ENCODE data around the gene FKBP15. TPM values are rescaled to one million over a fixed set of nuclear protein-coding genes. Genes with fewer than 3 reads are reported as not detected.

FKBP15 gene
- total and polyA plus RNA-seq, 4 donors, result 18.2 to 47.0 (median 44.1) TPM

DNA sequence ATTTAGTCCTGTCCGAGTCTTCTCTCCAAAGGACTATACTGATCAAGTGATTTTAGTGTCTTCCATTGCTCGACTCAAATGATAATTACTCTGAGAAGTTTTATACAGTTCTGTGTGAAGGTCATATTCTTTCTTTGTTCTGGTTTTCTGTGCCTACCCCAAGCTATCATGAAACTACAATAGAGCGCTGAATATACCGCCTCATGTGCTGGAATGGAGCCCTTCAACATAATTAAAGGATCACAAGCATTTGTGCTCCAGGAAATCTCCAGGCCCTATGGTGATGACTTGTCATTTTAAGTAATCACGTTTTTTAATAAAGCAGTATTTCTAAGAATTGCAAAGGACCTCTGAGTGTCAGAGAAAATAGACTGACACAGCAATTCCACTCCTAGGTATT lies 81.1 kb downstream of the FKBP15 start:
- H3K9ac ChIP-seq (ENCODE audit: insufficient read depth in 1 of 2, low read length in 2 of 2), result no peak overlapping the region
- no peak overlapping the region for H3K4me3 ChIP-seq
- no peak overlapping the region for H3K27ac ChIP-seq (ENCODE audit: low read depth in 1 of 2, low read length in 1 of 2)
- H3K36me3 ChIP-seq (ENCODE audit: control insufficient read depth in 4 of 4, insufficient read depth in 4 of 4, low read length in 4 of 4), result no peaks in the 10 kb centered on the region
- H3K4me1 ChIP-seq (ENCODE audit: control insufficient read depth in 5 of 5, insufficient read depth in 5 of 5, low read length in 5 of 5), result no peaks in the 10 kb centered on the region
- H3K27me3 ChIP-seq (ENCODE audit: control insufficient read depth in 3 of 3, insufficient read depth in 3 of 3, low read length in 2 of 3), result no peaks in the 10 kb centered on the region
- no peak for ATAC-seq (ENCODE audit: insufficient read depth, low FRiP score)
- TF ChIP-seq, protein P1, sequence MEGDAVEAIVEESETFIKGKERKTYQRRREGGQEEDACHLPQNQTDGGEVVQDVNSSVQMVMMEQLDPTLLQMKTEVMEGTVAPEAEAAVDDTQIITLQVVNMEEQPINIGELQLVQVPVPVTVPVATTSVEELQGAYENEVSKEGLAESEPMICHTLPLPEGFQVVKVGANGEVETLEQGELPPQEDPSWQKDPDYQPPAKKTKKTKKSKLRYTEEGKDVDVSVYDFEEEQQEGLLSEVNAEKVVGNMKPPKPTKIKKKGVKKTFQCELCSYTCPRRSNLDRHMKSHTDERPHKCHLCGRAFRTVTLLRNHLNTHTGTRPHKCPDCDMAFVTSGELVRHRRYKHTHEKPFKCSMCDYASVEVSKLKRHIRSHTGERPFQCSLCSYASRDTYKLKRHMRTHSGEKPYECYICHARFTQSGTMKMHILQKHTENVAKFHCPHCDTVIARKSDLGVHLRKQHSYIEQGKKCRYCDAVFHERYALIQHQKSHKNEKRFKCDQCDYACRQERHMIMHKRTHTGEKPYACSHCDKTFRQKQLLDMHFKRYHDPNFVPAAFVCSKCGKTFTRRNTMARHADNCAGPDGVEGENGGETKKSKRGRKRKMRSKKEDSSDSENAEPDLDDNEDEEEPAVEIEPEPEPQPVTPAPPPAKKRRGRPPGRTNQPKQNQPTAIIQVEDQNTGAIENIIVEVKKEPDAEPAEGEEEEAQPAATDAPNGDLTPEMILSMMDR (IDR thresholded peaks at IDR 0.05; ENCODE audit: control extremely low read depth, extremely low read depth), result no peak
- 68 to 78% methylated on average over 5 of the region's 5 CpGs for WGBS, 2 donors
- peaks cover 0 to 5% (median 1%) of the 10 kb centered on the region in 4 donors for H3K9me3 ChIP-seq (ENCODE audit: control insufficient read depth in 4 of 4, insufficient read depth in 3 of 4, low read length in 3 of 4)
- DNase-seq, result no peak

DNA sequence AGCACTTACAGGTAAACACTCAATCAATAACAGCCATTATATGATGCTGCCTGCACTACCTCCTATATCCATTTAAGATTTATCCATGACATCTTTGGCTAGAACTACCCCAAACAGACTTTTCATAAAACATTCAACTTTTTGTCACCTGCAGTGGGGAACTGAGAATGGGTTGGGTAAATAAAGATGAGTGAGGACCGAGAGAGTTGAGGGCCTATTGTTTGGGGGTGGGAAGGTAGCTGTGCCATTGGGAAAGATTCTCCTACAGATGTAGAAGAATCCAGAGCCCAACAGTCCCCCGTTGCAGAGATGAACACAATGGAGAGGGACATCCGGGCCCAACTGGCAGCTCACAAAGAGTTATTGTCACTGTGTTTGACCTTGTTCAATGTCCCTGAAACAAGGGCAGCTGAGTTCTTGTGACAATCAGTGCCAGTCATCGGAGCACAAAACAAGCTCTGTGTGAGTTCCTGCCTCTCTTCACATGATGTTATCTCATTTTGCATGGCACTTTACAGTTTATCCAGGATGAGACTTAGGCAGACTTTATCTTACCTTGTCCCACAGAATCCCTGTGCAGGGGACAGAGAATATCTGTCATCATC lies 81.8 kb downstream of the FKBP15 start:
- ATAC-seq (ENCODE audit: insufficient read depth, low FRiP score), result no peak
- no peak for DNase-seq
- Histone ChIP-seq H3K36me3 (ENCODE audit: control insufficient read depth in 4 of 4, insufficient read depth in 4 of 4, low read length in 4 of 4) (no peaks in the 10 kb centered on the region), H3K27me3 (ENCODE audit: control insufficient read depth in 3 of 3, insufficient read depth in 3 of 3, low read length in 2 of 3) (no peaks in the 10 kb centered on the region), H3K9ac (ENCODE audit: insufficient read depth in 1 of 2, low read length in 2 of 2) (no peak overlapping the region), H3K4me1 (ENCODE audit: control insufficient read depth in 5 of 5, insufficient read depth in 5 of 5, low read length in 5 of 5) (no peaks in the 10 kb centered on the region), H3K4me3 (no peak overlapping the region), H3K27ac (ENCODE audit: low read depth in 1 of 2, low read length in 1 of 2) (no peak overlapping the region), H3K9me3 (ENCODE audit: control insufficient read depth in 4 of 4, insufficient read depth in 3 of 4, low read length in 3 of 4) (peaks cover 0 to 5% (median 1%) of the 10 kb centered on the region in 4 donors)
- 61 to 74% methylated on average over 4 of the region's 4 CpGs for WGBS, 2 donors
- TF ChIP-seq, protein P1 (IDR thresholded peaks at IDR 0.05; ENCODE audit: control extremely low read depth, extremely low read depth), result no peak

DNA sequence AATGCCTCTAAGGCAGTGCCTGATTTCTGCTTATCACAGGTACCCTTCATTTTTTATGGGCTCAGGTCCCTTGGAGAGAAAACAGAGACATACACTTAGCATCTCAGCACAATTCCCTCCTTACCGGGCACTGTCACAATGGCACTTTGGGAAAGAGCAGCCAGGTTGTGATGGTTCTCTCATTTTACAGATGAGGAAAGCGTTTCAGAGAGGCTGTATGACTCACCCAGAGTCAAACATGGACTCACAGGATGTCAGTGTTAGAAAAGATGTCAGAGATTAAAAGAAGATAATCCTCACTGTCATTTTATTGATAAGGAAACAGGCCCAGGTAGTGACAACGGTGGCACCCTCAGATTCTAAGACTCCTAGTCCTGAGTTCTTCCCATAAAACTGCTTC lies 82.3 kb downstream of the FKBP15 start:
- Histone ChIP-seq H3K36me3 (ENCODE audit: control insufficient read depth in 4 of 4, insufficient read depth in 4 of 4, low read length in 4 of 4) (no peaks in the 10 kb centered on the region), H3K27me3 (ENCODE audit: control insufficient read depth in 3 of 3, insufficient read depth in 3 of 3, low read length in 2 of 3) (no peaks in the 10 kb centered on the region), H3K4me3 (no peak overlapping the region), H3K9me3 (ENCODE audit: control insufficient read depth in 4 of 4, insufficient read depth in 3 of 4, low read length in 3 of 4) (peaks cover 0 to 5% (median 1%) of the 10 kb centered on the region in 4 donors), H3K9ac (ENCODE audit: insufficient read depth in 1 of 2, low read length in 2 of 2) (no peak overlapping the region), H3K4me1 (ENCODE audit: control insufficient read depth in 5 of 5, insufficient read depth in 5 of 5, low read length in 5 of 5) (no peaks in the 10 kb centered on the region), H3K27ac (ENCODE audit: low read depth in 1 of 2, low read length in 1 of 2) (no peak overlapping the region)
- ATAC-seq (ENCODE audit: insufficient read depth, low FRiP score) (no peak), DNase-seq (no peak)
- TF ChIP-seq, protein P1 (IDR thresholded peaks at IDR 0.05; ENCODE audit: control extremely low read depth, extremely low read depth), result no peak
- 55 to 57% methylated on average over 3 of the region's 3 CpGs for WGBS, 2 donors

Data from lung (tissue), 12 donors.